ENCODE measurements around the gene TFAP2C.

The TFAP2C gene

GRCh38 chr20:56588996-56589395 lies 40.1 kb upstream of the TFAP2C start:
- H3K4me3 ChIP-seq (ENCODE audit: low read depth, low read length): no peak overlapping the region
- TF ChIP-seq CTCF (conservative IDR thresholded peaks at IDR 0.05; ENCODE audit: low read depth, low read length): no peak
- DNase-seq (ENCODE audit: low read depth): no peak

- no peak for TF ChIP-seq CTCF (conservative IDR thresholded peaks at IDR 0.05; ENCODE audit: low read depth, low read length)
- H3K4me3 ChIP-seq (ENCODE audit: low read depth, low read length): no peak overlapping the region
- no peak for DNase-seq (ENCODE audit: low read depth)
These were observed 39.5 kb upstream of the TFAP2C start for GRCh38 chr20:56589633-56590032.

GRCh38 chr20:56590888-56591287 lies 38.2 kb upstream of the TFAP2C start:
- no peak for DNase-seq (ENCODE audit: low read depth)
- no peak overlapping the region for H3K4me3 ChIP-seq (ENCODE audit: low read depth, low read length)
- no peak for TF ChIP-seq CTCF (conservative IDR thresholded peaks at IDR 0.05; ENCODE audit: low read depth, low read length)

DNA sequence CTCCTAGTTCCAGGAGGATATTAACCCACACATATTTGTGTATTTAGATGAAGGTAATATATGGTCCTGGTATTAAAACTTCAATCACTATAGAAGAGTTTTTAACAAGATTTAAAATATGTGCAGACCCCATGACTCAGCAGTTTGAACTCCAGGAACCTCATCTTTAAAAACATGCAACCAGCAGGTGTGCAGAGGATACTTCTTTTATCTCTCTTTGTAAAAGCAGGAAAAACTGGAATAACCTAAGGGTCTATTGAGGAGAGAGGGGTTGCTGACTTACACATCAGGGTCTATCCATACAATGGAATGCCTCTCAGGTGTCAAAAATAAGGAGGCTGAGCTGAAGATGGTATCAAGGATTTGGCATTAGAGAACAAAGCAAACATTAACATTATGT lies 36.9 kb upstream of the TFAP2C start:
- no peak for TF ChIP-seq CTCF (conservative IDR thresholded peaks at IDR 0.05; ENCODE audit: low read depth, low read length)
- H3K4me3 ChIP-seq (ENCODE audit: low read depth, low read length): no peak overlapping the region
- DNase-seq (ENCODE audit: low read depth): no peak

GRCh38 chr20:56592817-56593216 lies 36.3 kb upstream of the TFAP2C start:
- TF ChIP-seq CTCF (conservative IDR thresholded peaks at IDR 0.05; ENCODE audit: low read depth, low read length): no peak
- H3K4me3 ChIP-seq (ENCODE audit: low read depth, low read length): no peak overlapping the region
- DNase-seq (ENCODE audit: low read depth): no peak

- no peak for TF ChIP-seq CTCF (conservative IDR thresholded peaks at IDR 0.05; ENCODE audit: low read depth, low read length)
- no peak overlapping the region for H3K4me3 ChIP-seq (ENCODE audit: low read depth, low read length)
- DNase-seq (ENCODE audit: low read depth): no peak
These were observed 33.2 kb upstream of the TFAP2C start for GRCh38 chr20:56595746-56596475.

- no peak for DNase-seq (ENCODE audit: low read depth)
- no peak overlapping the region for H3K4me3 ChIP-seq (ENCODE audit: low read depth, low read length)
- no peak for TF ChIP-seq CTCF (conservative IDR thresholded peaks at IDR 0.05; ENCODE audit: low read depth, low read length)
These were observed 27.9 kb upstream of the TFAP2C start for GRCh38 chr20:56601166-56601565.

Measured in choroid plexus epithelial cell (primary cell).